GM23338 (cell line): ENCODE data around the gene SLC35G2.

Experiments used
- CREB1 ChIP-seq: fragments of 250-450 bp; sonication (Bioruptor Pico); IDR thresholded peaks from 2 replicates; pipeline ENCODE4 v1.5.0; 2020; ENCODE audit warnings: low read depth, mild to moderate bottlenecking, moderate library complexity
- CTCF ChIP-seq, 2 experiments: fragments of 200-600 bp in 1 of 2; sonication (generic) in 1 of 2; conservative IDR thresholded peaks; 2 replicates each; pipeline versions ENCODE4 v1.5.1 to v1.6.1; 2016 to 2017; ENCODE audit warnings: antibody characterized with exemption in 2 of 2, low read depth in 2 of 2, mild to moderate bottlenecking in 2 of 2, moderate library complexity in 1 of 2
- EZH2 ChIP-seq: fragments of 200-600 bp; sonication (generic); IDR thresholded peaks from one replicate; pipeline ENCODE4 v1.8.0; 2017; ENCODE audit warnings: antibody characterized with exemption, mild to moderate bottlenecking, low read depth; ENCODE audit not compliant: unreplicated experiment
- EZH2phosphoT487 ChIP-seq: fragments of 200-600 bp; sonication (generic); IDR thresholded peaks from one replicate; pipeline ENCODE4 v1.8.1; 2018; ENCODE audit warnings: antibody characterized with exemption; ENCODE audit not compliant: unreplicated experiment
- JUNB ChIP-seq: IDR thresholded peaks from one replicate; pipeline ENCODE4 v1.6.1; 2016; ENCODE audit warnings: antibody characterized with exemption; ENCODE audit not compliant: unreplicated experiment
- NANOG ChIP-seq: IDR thresholded peaks from 2 replicates; pipeline ENCODE4 v1.6.1; 2016; ENCODE audit warnings: antibody characterized with exemption, borderline replicate concordance
- POLR2AphosphoS5 ChIP-seq: IDR thresholded peaks from 2 replicates; pipeline ENCODE4 v1.6.1; 2016; ENCODE audit warnings: antibody characterized with exemption, low read depth
- REST ChIP-seq: IDR thresholded peaks from one replicate; pipeline ENCODE4 v1.6.1; 2018; ENCODE audit warnings: antibody characterized with exemption; ENCODE audit not compliant: unreplicated experiment
- STAT1 ChIP-seq: IDR thresholded peaks from one replicate; pipeline ENCODE4 v1.6.1; 2016; ENCODE audit warnings: antibody characterized with exemption; ENCODE audit not compliant: unreplicated experiment
- ZNF114 ChIP-seq: fragments of 250-450 bp; sonication (Bioruptor Pico); IDR thresholded peaks from 2 replicates; pipeline ENCODE4 v1.5.0; 2020; ENCODE audit warnings: mild to moderate bottlenecking, moderate library complexity
- ZNF331 ChIP-seq: fragments of 250-450 bp; sonication (Bioruptor Pico); IDR thresholded peaks from 2 replicates; pipeline ENCODE4 v1.5.0; 2020; ENCODE audit warnings: low read depth, mild to moderate bottlenecking, moderate library complexity
- ZNF462 ChIP-seq: fragments of 250-450 bp; sonication (Bioruptor Pico); IDR thresholded peaks from 2 replicates; pipeline ENCODE4 v1.5.0; 2020; ENCODE audit warnings: mild to moderate bottlenecking, moderate library complexity

- TF ChIP-seq POLR2AphosphoS5 (no peak), REST (no peak), CREB1 (CRISPR knock-in tag) (no peak), CTCF (conservative IDR thresholded peaks at IDR 0.05; ENCODE audit: low read depth in 2 of 2) (no peak), EZH2 (no peak), EZH2phosphoT487 (no peak), JUNB (no peak), NANOG (no peak), ZNF331 (CRISPR knock-in tag) (no peak), ZNF114 (no peak), ZNF462 (CRISPR knock-in tag) (no peak), STAT1 (no peak)
Observed at GRCh38 chr3:136858381-136858780, 39.5 kb downstream of the SLC35G2 start.
